HepG2 (cell line): Measurements from ENCODE around the gene OR6S1. TPM values are rescaled to one million over a fixed set of nuclear protein-coding genes. Genes with fewer than 3 reads are reported as not detected.

Experiments
- GATAD1 ChIP-seq: IDR thresholded peaks from 2 replicates; pipeline ENCODE4 v1.6.1; 2016; ENCODE audit warnings: missing genetic modification reagents, missing compliant biosample characterization
- HMGXB4 ChIP-seq, 2 experiments: sonication (generic) in 1 of 2; formaldehyde crosslinking in 1 of 2; IDR thresholded peaks; 2 replicates each; pipeline versions ENCODE4 v1.4.0 to v1.6.1; 2018 to 2020; ENCODE audit warnings: missing genetic modification reagents in 2 of 2, borderline replicate concordance in 1 of 2, low read depth in 1 of 2, mild to moderate bottlenecking in 1 of 2, missing biosample characterization in 1 of 2
- IKZF4 ChIP-seq: sonication (generic); formaldehyde crosslinking; IDR thresholded peaks from 2 replicates; pipeline ENCODE4 v1.5.1; 2020; ENCODE audit warnings: borderline replicate concordance, mild to moderate bottlenecking, low read depth, missing genetic modification reagents; ENCODE audit errors: not compliant biosample characterization
- JDP2 ChIP-seq: sonication (generic); formaldehyde crosslinking; IDR thresholded peaks from 2 replicates; pipeline ENCODE4 v1.8.1; 2022; ENCODE audit warnings: missing genetic modification reagents, borderline replicate concordance
- JUN ChIP-seq: sonication (generic); formaldehyde crosslinking; IDR thresholded peaks from 2 replicates; pipeline ENCODE4 v1.4.0; 2020; ENCODE audit warnings: mild to moderate bottlenecking, missing genetic modification reagents
- KMT2A ChIP-seq: sonication (generic); formaldehyde crosslinking; IDR thresholded peaks from 2 replicates; pipeline ENCODE4 v1.4.0; 2020; ENCODE audit warnings: missing genetic modification reagents
- POGK ChIP-seq: sonication (generic); formaldehyde crosslinking; conservative IDR thresholded peaks from 2 replicates; pipeline ENCODE4 v1.8.0; 2022; ENCODE audit warnings: mild to moderate bottlenecking, moderate library complexity, missing genetic modification reagents
- RNF2 ChIP-seq: fragments of 450-650 bp; conservative IDR thresholded peaks from 2 replicates; pipeline ENCODE4 v1.6.1; 2016; ENCODE audit warnings: low read depth
- SRF ChIP-seq: IDR thresholded peaks from 2 replicates; pipeline ENCODE4 v1.6.1; 2011; ENCODE audit warnings: mild to moderate bottlenecking, low read depth, low read length, moderate library complexity
- TARDBP ChIP-seq: sonication (generic); formaldehyde crosslinking; IDR thresholded peaks from 2 replicates; pipeline ENCODE4 v1.8.0; 2022; ENCODE audit warnings: mild to moderate bottlenecking, missing genetic modification reagents
- TCF12 ChIP-seq, 2 experiments: fragments of 450-650 bp in 1 of 2; sonication (generic) in 1 of 2; formaldehyde crosslinking in 1 of 2; IDR thresholded peaks; 2 replicates each; pipeline versions ENCODE4 v1.6.1 to v1.8.0; 2017 to 2022; ENCODE audit warnings: antibody characterized with exemption in 1 of 2, mild to moderate bottlenecking in 1 of 2, missing genetic modification reagents in 1 of 2, moderate library complexity in 1 of 2
- ZBTB37 ChIP-seq: sonication (generic); formaldehyde crosslinking; IDR thresholded peaks from 2 replicates; pipeline ENCODE4 v1.4.0; 2020; ENCODE audit warnings: mild to moderate bottlenecking, missing genetic modification reagents
- ZFP90 ChIP-seq: sonication (generic); formaldehyde crosslinking; IDR thresholded peaks from 2 replicates; pipeline ENCODE4 v1.8.0; 2022; ENCODE audit warnings: missing genetic modification reagents, mild to moderate bottlenecking, inconsistent platforms, borderline replicate concordance
- ZFP91 ChIP-seq: sonication (generic); formaldehyde crosslinking; IDR thresholded peaks from 2 replicates; pipeline ENCODE4 v1.9.0; 2022; ENCODE audit warnings: missing genetic modification reagents, mild to moderate bottlenecking, borderline replicate concordance
- ZNF124 ChIP-seq: sonication (generic); formaldehyde crosslinking; IDR thresholded peaks from 2 replicates; pipeline ENCODE4 v1.4.0; 2020; ENCODE audit warnings: missing genetic modification reagents
- ZNF441 ChIP-seq: sonication (generic); formaldehyde crosslinking; IDR thresholded peaks from 2 replicates; pipeline ENCODE4 v1.7.0; 2021; ENCODE audit warnings: missing genetic modification reagents, borderline replicate concordance
- ZNF580 ChIP-seq: IDR thresholded peaks from 2 replicates; pipeline ENCODE4 v1.6.1; 2016; ENCODE audit warnings: low read depth, borderline replicate concordance
- ZSCAN5A ChIP-seq: sonication (generic); formaldehyde crosslinking; IDR thresholded peaks from 2 replicates; pipeline ENCODE4 v1.8.0; 2022; ENCODE audit warnings: mild to moderate bottlenecking, missing genetic modification reagents, borderline replicate concordance
- polyA plus RNA-seq, 8 experiments: library from polyadenylated mRNA; depleted of rRNA in 3 of 8; stranded (reverse) in 7 of 8; unstranded in 1 of 8; fragments of >200 nt; fragmentation: Illumina TruSeq in 4 of 8; extraction: Trizol in 4 of 8; gene quantifications; 2 replicates each; pipeline versions ENCODE4 v1.2.1 to v1.2.3, GENCODE V29; 2011 to 2016; ENCODE audit warnings: low read depth in 4 of 8, missing spikeins in 1 of 8, mixed read lengths in 1 of 8; ENCODE audit not compliant: insufficient read depth in 1 of 8
- total RNA-seq, 5 experiments: library from RNA; depleted of rRNA; stranded (reverse); fragments of >200 nt; fragmentation: Illumina TruSeq; extraction: Trizol; gene quantifications; 2 replicates each; pipeline ENCODE4 v1.2.3, GENCODE V29; 2016; ENCODE audit warnings: low read depth in 1 of 5

The OR6S1 gene
- total and polyA plus RNA-seq, 2 of the 13 experiments (the other 11 are each of a cell fraction or from before 2014, with no cell fraction given): 0.09 TPM; not detected in 1

- peak; percentile 70 for TF ChIP-seq ZSCAN5A
- TF ChIP-seq JUN (CRISPR knock-in tag): 0 out of 2 replicates have a peak, but pooled peaks have one; percentile 0
- peak; percentile 65; the same call in 1 of the 2 replicates for TF ChIP-seq TARDBP (CRISPR knock-in tag)
- no peak for TF ChIP-seq JDP2 (CRISPR knock-in tag)
- peak; percentile 78; the same call in 1 of the 2 replicates for TF ChIP-seq ZFP91
- TF ChIP-seq TCF12 (IDR thresholded peaks at IDR 0.05): no peak
- 0 out of 2 replicates have a peak, but pooled peaks have one; percentile 55 for TF ChIP-seq TCF12 (CRISPR knock-in tag; IDR thresholded peaks at IDR 0.05)
- peak; percentile 90 to 100; a peak in 3 of 4 replicates for TF ChIP-seq HMGXB4 (CRISPR knock-in tag; IDR thresholded peaks at IDR 0.05; ENCODE audit: borderline replicate concordance in 1 of 2, low read depth in 1 of 2)
- TF ChIP-seq ZNF580: 0 out of 2 replicates have a peak, but pooled peaks have one; percentile 48
- TF ChIP-seq ZNF441 (CRISPR knock-in tag): no peak
- TF ChIP-seq GATAD1 (CRISPR knock-in tag): peak; percentile 52; the same call in 1 of the 2 replicates
- TF ChIP-seq ZFP90 (CRISPR knock-in tag): 0 out of 2 replicates have a peak, but pooled peaks have one; percentile 74
- TF ChIP-seq KMT2A (CRISPR knock-in tag): 0 out of 2 replicates have a peak, but pooled peaks have one; percentile 23
- TF ChIP-seq RNF2: no peak
- TF ChIP-seq IKZF4 (CRISPR knock-in tag): peak; percentile 13
- TF ChIP-seq SRF: no peak
- no peak; the same call in 1 of the 2 replicates for TF ChIP-seq ZBTB37 (CRISPR knock-in tag)
- 0 out of 2 replicates have a peak, but pooled peaks have one; percentile 39 for TF ChIP-seq POGK (CRISPR knock-in tag)
- peak; percentile 64; the same call in 1 of the 2 replicates for TF ChIP-seq ZNF124 (CRISPR knock-in tag)
These were observed 32.1 kb downstream of the OR6S1 start (continued) for GRCh38 chr14:20609215-20610001.
